Neural cell (in vitro differentiated cells): ENCODE measurements around the gene INS.

ENCODE experiments used
- EP300 ChIP-seq: fragments of 450-650 bp; conservative IDR thresholded peaks from 2 replicates; pipeline ENCODE4 v1.6.1; 2014; ENCODE audit warnings: antibody characterized with exemption, mild to moderate bottlenecking, moderate library complexity; ENCODE audit not compliant: poor library complexity, severe bottlenecking
- EZH2 ChIP-seq: fragments of 200-600, 300-800 bp; shearing (Covaris generic), sonication (generic); IDR thresholded peaks from 2 replicates; pipeline ENCODE4 v1.6.1; 2014; ENCODE audit warnings: antibody characterized with exemption, low read length, borderline replicate concordance, mild to moderate bottlenecking; ENCODE audit not compliant: insufficient read depth, poor library complexity, severe bottlenecking
- REST ChIP-seq: IDR thresholded peaks from 2 replicates; pipeline ENCODE4 v1.6.1; 2012; ENCODE audit warnings: borderline replicate concordance
- SMC3 ChIP-seq: fragments of 450-650 bp; conservative IDR thresholded peaks from 2 replicates; pipeline ENCODE4 v1.6.1; 2014; ENCODE audit warnings: antibody characterized with exemption, mild to moderate bottlenecking, moderate library complexity; ENCODE audit not compliant: poor library complexity
- TF ChIP-seq, protein P1 (sequence below): fragments of 450-650 bp; IDR thresholded peaks from 2 replicates; pipeline ENCODE4 v1.5.1; 2014; ENCODE audit warnings: antibody characterized with exemption, mild to moderate bottlenecking, moderate library complexity; ENCODE audit not compliant: poor library complexity, severe bottlenecking

DNA sequence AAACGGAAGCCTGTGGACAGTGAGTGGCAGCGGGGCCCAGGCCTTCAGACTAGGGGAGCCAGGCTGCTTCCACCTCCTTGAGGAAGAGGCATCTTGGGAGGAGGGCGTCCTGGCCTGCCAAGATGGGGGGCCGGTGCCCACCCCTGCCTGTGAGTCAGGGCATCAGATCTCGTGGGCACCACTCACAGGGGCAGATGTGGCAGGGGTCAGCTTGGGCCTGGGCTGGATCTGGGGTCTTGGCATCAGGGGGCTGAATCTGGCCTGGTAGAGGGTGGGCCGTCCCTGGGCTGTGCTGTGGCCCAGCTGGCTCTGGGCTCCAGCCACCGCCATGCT is 34.7 kb upstream of the INS start:
- TF ChIP-seq, protein P1, sequence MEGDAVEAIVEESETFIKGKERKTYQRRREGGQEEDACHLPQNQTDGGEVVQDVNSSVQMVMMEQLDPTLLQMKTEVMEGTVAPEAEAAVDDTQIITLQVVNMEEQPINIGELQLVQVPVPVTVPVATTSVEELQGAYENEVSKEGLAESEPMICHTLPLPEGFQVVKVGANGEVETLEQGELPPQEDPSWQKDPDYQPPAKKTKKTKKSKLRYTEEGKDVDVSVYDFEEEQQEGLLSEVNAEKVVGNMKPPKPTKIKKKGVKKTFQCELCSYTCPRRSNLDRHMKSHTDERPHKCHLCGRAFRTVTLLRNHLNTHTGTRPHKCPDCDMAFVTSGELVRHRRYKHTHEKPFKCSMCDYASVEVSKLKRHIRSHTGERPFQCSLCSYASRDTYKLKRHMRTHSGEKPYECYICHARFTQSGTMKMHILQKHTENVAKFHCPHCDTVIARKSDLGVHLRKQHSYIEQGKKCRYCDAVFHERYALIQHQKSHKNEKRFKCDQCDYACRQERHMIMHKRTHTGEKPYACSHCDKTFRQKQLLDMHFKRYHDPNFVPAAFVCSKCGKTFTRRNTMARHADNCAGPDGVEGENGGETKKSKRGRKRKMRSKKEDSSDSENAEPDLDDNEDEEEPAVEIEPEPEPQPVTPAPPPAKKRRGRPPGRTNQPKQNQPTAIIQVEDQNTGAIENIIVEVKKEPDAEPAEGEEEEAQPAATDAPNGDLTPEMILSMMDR = no peak
- TF ChIP-seq REST (no peak), EZH2 (no peak), EP300 (no peak), SMC3 (no peak)
